HCT116 (cell line): ENCODE measurements around the gene MCF2L2.

Experiments used
- EZH2 ChIP-seq: fragments of 200-600 bp; sonication (generic); IDR thresholded peaks from 2 replicates; pipeline ENCODE4 v1.6.1; 2017; ENCODE audit warnings: antibody characterized with exemption, mixed run types
- EZH2phosphoT487 ChIP-seq: fragments of 200-600 bp; IDR thresholded peaks from 2 replicates; pipeline ENCODE4 v1.6.1; 2018; ENCODE audit warnings: antibody characterized with exemption, borderline replicate concordance
- TF ChIP-seq, protein P1 (sequence below), 3 experiments: fragments of 200-600 bp in 1 of 3; sonication (generic) in 1 of 3; IDR thresholded peaks in 2 of 3; conservative IDR thresholded peaks in 1 of 3; 2 replicates each; pipeline ENCODE4 v1.5.1; 2012 to 2017; ENCODE audit warnings: low read depth in 2 of 3, low read length in 2 of 3, antibody characterized with exemption in 1 of 3, borderline replicate concordance in 1 of 3, control low read depth in 1 of 3, mild to moderate bottlenecking in 1 of 3, mixed read lengths in 1 of 3, mixed run types in 1 of 3, moderate library complexity in 1 of 3; ENCODE audit not compliant: insufficient read depth in 1 of 3
- TF ChIP-seq, protein P2 (sequence below): IDR thresholded peaks from 2 replicates; pipeline ENCODE4 v1.6.1; 2012; ENCODE audit warnings: low read depth

DNA sequence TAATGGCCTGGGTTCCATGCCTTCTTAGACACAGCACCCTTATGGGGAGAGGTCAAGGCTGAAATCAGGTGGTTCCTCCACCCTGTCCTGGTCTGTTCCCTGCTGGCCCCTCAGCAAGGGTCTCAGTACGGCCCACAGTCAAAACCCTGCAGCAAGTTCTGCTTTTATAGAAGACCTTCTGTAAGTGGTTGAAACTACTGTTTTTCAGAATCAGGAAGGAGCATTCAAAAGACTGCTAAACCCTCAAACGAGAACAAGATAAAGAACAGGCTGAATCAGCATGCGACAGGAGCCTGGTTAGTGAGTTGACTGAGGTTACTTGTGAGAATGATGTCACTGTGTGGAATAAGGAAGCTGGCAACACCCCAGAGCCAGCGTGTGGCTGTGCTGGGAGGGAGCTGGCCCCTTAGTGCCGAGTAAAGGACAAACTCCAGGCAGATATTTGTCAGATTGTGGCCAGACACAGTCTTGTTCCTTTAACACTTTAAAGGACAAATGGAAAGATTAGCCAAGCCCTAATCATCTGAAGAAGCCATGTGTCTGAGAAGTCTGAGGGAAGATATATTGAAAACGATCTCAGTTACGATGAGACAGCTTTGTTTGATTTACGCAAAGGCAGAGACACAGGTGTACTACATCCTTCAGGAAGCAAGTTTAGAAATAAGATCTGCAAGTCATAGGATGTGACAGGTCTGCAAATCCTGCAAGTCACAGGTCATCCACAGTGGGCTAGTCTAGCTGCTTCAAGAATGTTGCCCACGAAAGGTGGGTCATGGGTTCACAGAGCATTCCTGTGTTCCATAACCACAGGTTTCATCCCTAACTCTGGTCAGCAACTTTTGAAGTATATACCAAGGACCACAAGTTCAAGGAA is 121.4 kb downstream of the MCF2L2 start:
- TF ChIP-seq, protein P1, sequence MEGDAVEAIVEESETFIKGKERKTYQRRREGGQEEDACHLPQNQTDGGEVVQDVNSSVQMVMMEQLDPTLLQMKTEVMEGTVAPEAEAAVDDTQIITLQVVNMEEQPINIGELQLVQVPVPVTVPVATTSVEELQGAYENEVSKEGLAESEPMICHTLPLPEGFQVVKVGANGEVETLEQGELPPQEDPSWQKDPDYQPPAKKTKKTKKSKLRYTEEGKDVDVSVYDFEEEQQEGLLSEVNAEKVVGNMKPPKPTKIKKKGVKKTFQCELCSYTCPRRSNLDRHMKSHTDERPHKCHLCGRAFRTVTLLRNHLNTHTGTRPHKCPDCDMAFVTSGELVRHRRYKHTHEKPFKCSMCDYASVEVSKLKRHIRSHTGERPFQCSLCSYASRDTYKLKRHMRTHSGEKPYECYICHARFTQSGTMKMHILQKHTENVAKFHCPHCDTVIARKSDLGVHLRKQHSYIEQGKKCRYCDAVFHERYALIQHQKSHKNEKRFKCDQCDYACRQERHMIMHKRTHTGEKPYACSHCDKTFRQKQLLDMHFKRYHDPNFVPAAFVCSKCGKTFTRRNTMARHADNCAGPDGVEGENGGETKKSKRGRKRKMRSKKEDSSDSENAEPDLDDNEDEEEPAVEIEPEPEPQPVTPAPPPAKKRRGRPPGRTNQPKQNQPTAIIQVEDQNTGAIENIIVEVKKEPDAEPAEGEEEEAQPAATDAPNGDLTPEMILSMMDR (IDR thresholded peaks at IDR 0.05 in 2 of 3, conservative IDR thresholded peaks at IDR 0.05 in 1 of 3; ENCODE audit: borderline replicate concordance in 1 of 3, insufficient read depth in 1 of 3, low read depth in 2 of 3, low read length in 2 of 3): no peak
- no peak for TF ChIP-seq EZH2phosphoT487
- TF ChIP-seq, protein P2, sequence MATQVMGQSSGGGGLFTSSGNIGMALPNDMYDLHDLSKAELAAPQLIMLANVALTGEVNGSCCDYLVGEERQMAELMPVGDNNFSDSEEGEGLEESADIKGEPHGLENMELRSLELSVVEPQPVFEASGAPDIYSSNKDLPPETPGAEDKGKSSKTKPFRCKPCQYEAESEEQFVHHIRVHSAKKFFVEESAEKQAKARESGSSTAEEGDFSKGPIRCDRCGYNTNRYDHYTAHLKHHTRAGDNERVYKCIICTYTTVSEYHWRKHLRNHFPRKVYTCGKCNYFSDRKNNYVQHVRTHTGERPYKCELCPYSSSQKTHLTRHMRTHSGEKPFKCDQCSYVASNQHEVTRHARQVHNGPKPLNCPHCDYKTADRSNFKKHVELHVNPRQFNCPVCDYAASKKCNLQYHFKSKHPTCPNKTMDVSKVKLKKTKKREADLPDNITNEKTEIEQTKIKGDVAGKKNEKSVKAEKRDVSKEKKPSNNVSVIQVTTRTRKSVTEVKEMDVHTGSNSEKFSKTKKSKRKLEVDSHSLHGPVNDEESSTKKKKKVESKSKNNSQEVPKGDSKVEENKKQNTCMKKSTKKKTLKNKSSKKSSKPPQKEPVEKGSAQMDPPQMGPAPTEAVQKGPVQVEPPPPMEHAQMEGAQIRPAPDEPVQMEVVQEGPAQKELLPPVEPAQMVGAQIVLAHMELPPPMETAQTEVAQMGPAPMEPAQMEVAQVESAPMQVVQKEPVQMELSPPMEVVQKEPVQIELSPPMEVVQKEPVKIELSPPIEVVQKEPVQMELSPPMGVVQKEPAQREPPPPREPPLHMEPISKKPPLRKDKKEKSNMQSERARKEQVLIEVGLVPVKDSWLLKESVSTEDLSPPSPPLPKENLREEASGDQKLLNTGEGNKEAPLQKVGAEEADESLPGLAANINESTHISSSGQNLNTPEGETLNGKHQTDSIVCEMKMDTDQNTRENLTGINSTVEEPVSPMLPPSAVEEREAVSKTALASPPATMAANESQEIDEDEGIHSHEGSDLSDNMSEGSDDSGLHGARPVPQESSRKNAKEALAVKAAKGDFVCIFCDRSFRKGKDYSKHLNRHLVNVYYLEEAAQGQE: no peak
- TF ChIP-seq EZH2: no peak
